Trophoblast cell (in vitro differentiated cells and primary cell): ENCODE data around the gene GLMP.

Source experiments
- DNase-seq, 2 donors: peaks; one replicate each; pipeline ENCODE4 v3.0.0-alpha.2; 2016
- H2AFZ ChIP-seq: 2 replicates; pipeline ENCODE4 v1.6.1; 2013; ENCODE audit warnings: low read length, moderate library complexity, mild to moderate bottlenecking; ENCODE audit not compliant: insufficient read depth, poor library complexity
- H2AK5ac ChIP-seq: 2 replicates; pipeline ENCODE4 v1.6.1; 2013; ENCODE audit warnings: mild to moderate bottlenecking, low read length
- H2BK120ac ChIP-seq: 2 replicates; pipeline ENCODE4 v1.6.1; 2013; ENCODE audit warnings: low read length, mild to moderate bottlenecking, moderate library complexity; ENCODE audit not compliant: insufficient read depth, poor library complexity
- H2BK12ac ChIP-seq: 2 replicates; pipeline ENCODE4 v1.6.1; 2013; ENCODE audit warnings: mild to moderate bottlenecking, low read length, moderate library complexity
- H2BK5ac ChIP-seq: 2 replicates; pipeline ENCODE4 v1.6.1; 2013; ENCODE audit warnings: low read length, low read depth, moderate library complexity, mild to moderate bottlenecking; ENCODE audit not compliant: poor library complexity
- H3K14ac ChIP-seq: 2 replicates; pipeline ENCODE4 v1.6.1; 2013; ENCODE audit warnings: mild to moderate bottlenecking, low read length
- H3K18ac ChIP-seq: 2 replicates; pipeline ENCODE4 v1.6.1; 2013; ENCODE audit warnings: mild to moderate bottlenecking, low read length
- H3K23ac ChIP-seq: 2 replicates; pipeline ENCODE4 v1.6.1; 2013; ENCODE audit warnings: low read length
- H3K27ac ChIP-seq: 2 replicates; pipeline ENCODE4 v1.5.1; 2013; ENCODE audit warnings: low read depth, mild to moderate bottlenecking, inconsistent platforms, low read length, moderate library complexity
- H3K27me3 ChIP-seq: 2 replicates; pipeline ENCODE4 v1.6.1; 2013; ENCODE audit warnings: inconsistent platforms, mild to moderate bottlenecking, low read length, moderate library complexity; ENCODE audit not compliant: insufficient read depth
- H3K36me3 ChIP-seq, 2 experiments: 1 replicate in 1 of 2; 2 replicates in 1 of 2; pipeline ENCODE4 v1.6.1; 2013; ENCODE audit warnings: low read length in 2 of 2, mild to moderate bottlenecking in 2 of 2, moderate library complexity in 1 of 2; ENCODE audit not compliant: insufficient read depth in 2 of 2, control insufficient read depth in 1 of 2
- H3K4ac ChIP-seq: 2 replicates; pipeline ENCODE4 v1.6.1; 2013; ENCODE audit warnings: low read depth, mild to moderate bottlenecking, low read length, moderate library complexity
- H3K4me1 ChIP-seq, 2 experiments: 1 replicate in 1 of 2; 2 replicates in 1 of 2; pipeline ENCODE4 v1.6.1; 2013; ENCODE audit warnings: low read length in 2 of 2, mild to moderate bottlenecking in 2 of 2, moderate library complexity in 1 of 2; ENCODE audit not compliant: insufficient read depth in 2 of 2, control insufficient read depth in 1 of 2
- H3K4me2 ChIP-seq: 2 replicates; pipeline ENCODE4 v1.6.1; 2013; ENCODE audit warnings: inconsistent platforms, mild to moderate bottlenecking, low read length, moderate library complexity
- H3K4me3 ChIP-seq: 2 replicates; pipeline ENCODE4 v1.5.1; 2013; ENCODE audit warnings: mild to moderate bottlenecking, low read depth, low read length, inconsistent platforms
- H3K79me1 ChIP-seq: one replicate; pipeline ENCODE4 v1.6.1; 2013; ENCODE audit warnings: low read length
- H3K79me2 ChIP-seq: 2 replicates; pipeline ENCODE4 v1.6.1; 2013; ENCODE audit warnings: low read length, mild to moderate bottlenecking; ENCODE audit not compliant: control insufficient read depth, insufficient read depth, poor library complexity
- H3K9ac ChIP-seq: 2 replicates; pipeline ENCODE4 v1.6.1; 2013; ENCODE audit warnings: mild to moderate bottlenecking, low read length
- H3K9me3 ChIP-seq: 2 replicates; pipeline ENCODE4 v1.6.1; 2013; ENCODE audit warnings: low read depth, mild to moderate bottlenecking, control low read depth, inconsistent platforms, low read length; ENCODE audit not compliant: insufficient read depth
- H4K12ac ChIP-seq: 2 replicates; pipeline ENCODE4 v1.6.1; 2013; ENCODE audit warnings: low read depth, mild to moderate bottlenecking, low read length, moderate library complexity
- H4K8ac ChIP-seq: 2 replicates; pipeline ENCODE4 v1.6.1; 2013; ENCODE audit warnings: low read depth, mild to moderate bottlenecking, low read length, moderate library complexity
- H4K91ac ChIP-seq: one replicate; pipeline ENCODE4 v1.6.1; 2013; ENCODE audit warnings: low read depth, mild to moderate bottlenecking, low read length, moderate library complexity
- WGBS: extraction: QIAGEN DNeasy Blood & Tissue Kit; methylation state at CpG from one replicate; pipeline ENCODE4 v1.1.7; 2013; ENCODE audit warnings: missing lambda C conversion rate; ENCODE audit not compliant: insufficient read length, insufficient coverage; ENCODE audit errors: extremely low coverage; 5-methylcytosine and 5-hydroxymethylcytosine counted together

The GLMP gene

GRCh38 chr1:156247460-156248322, 47.8 kb downstream of the GLMP start, which contains the start of gene PAQR6:
TSS of gene PAQR6 (minus strand) at chr1:156248056. CDS start at chr1:156246731, 1,325 bp downstream.
- H3K4me1 ChIP-seq: peaks cover 19 to 22% of the 10 kb centered on the region in 2 experiments
- no peak within 1 kb of the TSS for H3K18ac ChIP-seq
- H4K91ac ChIP-seq: no peak within 1 kb of the TSS
- H3K79me2 ChIP-seq: no peaks in the 10 kb centered on the region
- no peak within 1 kb of the TSS for H3K14ac ChIP-seq
- H3K36me3 ChIP-seq: peaks cover 38 to 48% of the 10 kb centered on the region in 2 experiments
- H3K79me1 ChIP-seq: no peaks in the 10 kb centered on the region
- no peak within 1 kb of the TSS for H3K4me2 ChIP-seq
- H2AFZ ChIP-seq: no peak within 1 kb of the TSS
- no peak within 1 kb of the TSS for H2BK5ac ChIP-seq
- H4K12ac ChIP-seq: no peak within 1 kb of the TSS
- no CpG with 5 or more reads among the region's 16 CpGs for WGBS
- H3K27me3 ChIP-seq: no peaks in the 10 kb centered on the region
- H2BK120ac ChIP-seq: no peak within 1 kb of the TSS
- H3K23ac ChIP-seq: no peak within 1 kb of the TSS
- no peak within 1 kb of the TSS for H2AK5ac ChIP-seq
- no peak for DNase-seq
- H3K4me3 ChIP-seq: no peak within 1 kb of the TSS
- no peak within 1 kb of the TSS for H4K8ac ChIP-seq
- H3K4ac ChIP-seq: no peak within 1 kb of the TSS
- H2BK12ac ChIP-seq: no peak within 1 kb of the TSS
- no peak within 1 kb of the TSS for H3K27ac ChIP-seq
- no peak within 1 kb of the TSS for H3K9ac ChIP-seq
- no peaks in the 10 kb centered on the region for H3K9me3 ChIP-seq

DNA sequence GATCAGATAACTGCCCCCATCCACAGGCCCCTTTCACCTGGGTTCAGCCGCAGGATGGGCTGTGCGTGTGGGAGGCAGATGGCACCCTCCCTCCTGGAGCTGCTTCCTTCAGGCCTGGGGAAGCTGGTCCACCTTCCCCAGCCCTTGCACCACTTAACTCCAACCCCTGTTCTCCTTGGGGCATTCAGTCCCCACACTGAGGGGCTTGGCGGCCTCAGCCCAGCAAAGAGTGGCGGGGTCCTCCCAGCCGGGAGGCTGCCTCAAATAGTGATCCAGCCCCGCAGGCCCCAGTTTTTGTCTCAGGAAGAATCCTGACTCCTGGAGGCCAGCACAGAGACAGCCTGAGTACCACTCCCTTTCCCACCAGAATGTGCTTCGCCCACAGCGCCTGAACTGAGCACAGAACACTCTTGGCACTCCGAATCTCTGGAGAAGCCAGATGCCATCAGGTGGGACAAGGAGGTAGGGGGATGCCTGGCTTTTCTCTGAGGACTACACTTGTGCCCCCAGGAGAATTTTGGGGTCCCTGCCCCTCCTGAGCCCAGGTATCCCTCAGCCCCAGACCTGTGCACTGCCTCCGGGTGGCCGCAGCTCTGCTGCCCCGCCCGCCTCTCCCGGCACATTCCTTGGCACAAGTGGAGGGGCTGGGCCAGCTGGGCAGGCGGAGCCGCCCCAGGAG, 48.6 kb downstream of the GLMP start:
- Histone ChIP-seq H4K91ac (no peak overlapping the region), H2AK5ac (no peak overlapping the region), H3K79me2 (no peaks in the 10 kb centered on the region), H3K4me3 (no peak overlapping the region), H3K9ac (no peak overlapping the region), H4K12ac (no peak overlapping the region), H3K79me1 (no peaks in the 10 kb centered on the region), H2BK12ac (no peak overlapping the region), H3K36me3 (peaks cover 32 to 40% of the 10 kb centered on the region in 2 experiments), H2BK5ac (no peak overlapping the region), H3K4me2 (no peak overlapping the region), H3K27me3 (no peaks in the 10 kb centered on the region), H3K9me3 (peaks cover 2% of the 10 kb centered on the region), H3K23ac (no peak overlapping the region), H3K4ac (no peak overlapping the region), H2BK120ac (no peak overlapping the region), H4K8ac (no peak overlapping the region), H3K4me1 (peaks cover 14 to 16% of the 10 kb centered on the region in 2 experiments), H3K27ac (no peak overlapping the region), H3K18ac (no peak overlapping the region), H2AFZ (no peak overlapping the region), H3K14ac (no peak overlapping the region)
- peak in 1 of 2 donors; percentile 59 for DNase-seq
- WGBS: no CpG with 5 or more reads among the region's 16 CpGs

DNA sequence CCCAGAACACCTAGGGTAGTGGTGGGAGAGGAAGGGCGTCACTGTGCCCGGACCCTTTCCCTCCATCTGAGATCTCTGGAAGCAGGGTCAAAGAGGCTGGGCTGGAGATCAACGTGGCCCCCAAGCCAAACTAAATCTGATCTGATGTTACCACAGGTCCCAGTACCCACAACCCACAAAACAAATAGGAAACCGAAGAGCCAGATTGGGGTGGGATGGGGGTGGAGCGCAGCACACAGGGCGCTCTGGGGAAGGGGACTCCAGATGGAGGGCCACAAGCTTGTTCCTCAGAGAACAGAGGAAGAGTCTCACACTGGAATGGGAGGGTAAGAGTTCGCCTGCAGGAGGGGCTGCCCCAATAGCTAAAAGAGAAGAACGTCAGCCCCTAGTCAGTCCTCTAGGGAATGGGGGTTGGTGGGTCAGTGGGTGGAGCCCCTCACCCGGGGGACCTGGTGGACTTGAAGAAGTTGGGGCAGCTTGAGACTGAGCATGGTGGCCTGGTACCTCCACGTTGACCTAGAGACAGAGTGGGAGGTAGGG, 49.2 kb downstream of the GLMP start:
- Histone ChIP-seq H4K12ac (no peak overlapping the region), H2BK5ac (no peak overlapping the region), H3K9me3 (peaks cover 2% of the 10 kb centered on the region), H3K27ac (no peak overlapping the region), H2AK5ac (no peak overlapping the region), H3K79me1 (no peaks in the 10 kb centered on the region), H3K4ac (no peak overlapping the region), H3K23ac (no peak overlapping the region), H3K9ac (no peak overlapping the region), H3K27me3 (no peaks in the 10 kb centered on the region), H3K4me2 (no peak overlapping the region), H3K14ac (no peak overlapping the region), H3K36me3 (peaks cover 28 to 35% of the 10 kb centered on the region in 2 experiments), H4K91ac (no peak overlapping the region), H2BK12ac (no peak overlapping the region), H2AFZ (no peak overlapping the region), H4K8ac (no peak overlapping the region), H3K4me1 (peaks cover 12% of the 10 kb centered on the region in 2 experiments), H3K79me2 (no peaks in the 10 kb centered on the region), H3K4me3 (no peak overlapping the region), H2BK120ac (no peak overlapping the region), H3K18ac (no peak overlapping the region)
- DNase-seq: no peak
- WGBS: no CpG with 5 or more reads among the region's 10 CpGs

DNA sequence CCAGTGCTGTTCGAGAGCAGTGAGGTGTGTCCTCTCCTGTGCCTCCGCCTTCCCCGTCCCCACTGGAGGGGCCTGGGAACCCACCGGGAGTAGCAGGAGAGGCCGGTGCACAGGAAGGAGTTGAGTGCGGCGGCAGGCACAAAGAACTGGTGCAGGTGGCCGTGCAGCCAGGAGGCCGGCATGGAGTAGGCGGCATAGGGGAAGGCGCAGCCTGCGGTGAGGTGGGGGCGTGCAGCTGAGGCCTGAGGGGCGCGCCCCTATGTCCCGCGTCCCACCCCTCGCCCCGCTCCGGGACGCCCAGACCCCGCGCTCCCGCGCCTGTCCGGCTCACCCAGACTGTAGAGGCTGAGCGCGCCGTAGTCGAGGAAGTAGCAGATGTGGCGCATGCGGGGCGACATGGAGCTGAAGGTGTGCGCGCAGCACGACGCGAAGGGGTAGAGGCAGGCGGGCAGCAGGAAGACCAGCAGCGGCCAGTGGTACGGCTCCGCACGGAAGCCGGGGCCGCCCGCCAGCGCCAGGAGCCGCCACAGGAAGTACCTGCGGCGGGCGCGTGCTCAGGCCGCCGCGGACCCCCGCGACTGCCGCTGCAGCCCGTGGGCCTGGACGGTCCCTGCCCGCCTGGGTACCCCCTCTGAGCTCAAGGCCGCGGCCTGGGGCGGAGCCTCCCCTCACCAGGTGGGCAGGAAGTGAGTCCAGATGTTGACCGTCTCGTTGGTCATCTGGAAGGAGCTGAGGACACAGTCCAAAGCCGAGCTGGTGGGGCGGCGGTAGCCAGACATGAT, 49.8 kb downstream of the GLMP start:
- Histone ChIP-seq H2BK5ac (no peak overlapping the region), H3K4me1 (peaks cover 5% of the 10 kb centered on the region in 2 experiments), H3K4me2 (no peak overlapping the region), H3K18ac (no peak overlapping the region), H3K79me1 (no peaks in the 10 kb centered on the region), H2BK120ac (no peak overlapping the region), H3K23ac (no peak overlapping the region), H3K36me3 (peaks cover 21 to 28% of the 10 kb centered on the region in 2 experiments), H3K9me3 (peaks cover 2% of the 10 kb centered on the region), H3K27ac (no peak overlapping the region), H4K12ac (no peak overlapping the region), H4K8ac (no peak overlapping the region), H4K91ac (no peak overlapping the region), H3K4ac (no peak overlapping the region), H3K27me3 (no peaks in the 10 kb centered on the region), H2AK5ac (no peak overlapping the region), H2AFZ (peak overlapping the region; percentile 12), H2BK12ac (no peak overlapping the region), H3K14ac (no peak overlapping the region), H3K4me3 (no peak overlapping the region), H3K79me2 (no peaks in the 10 kb centered on the region), H3K9ac (no peak overlapping the region)
- no CpG with 5 or more reads among the region's 69 CpGs for WGBS
- DNase-seq: peak; percentile 49 to 70
